ENCODE results near the gene CRISP2. TPM values are rescaled to one million over a fixed set of nuclear protein-coding genes. Genes with fewer than 3 reads are reported as not detected.

CRISP2 gene
- total and polyA plus RNA-seq, 2 experiments from 2014 or later = 0.63 to 1.2 TPM

DNA sequence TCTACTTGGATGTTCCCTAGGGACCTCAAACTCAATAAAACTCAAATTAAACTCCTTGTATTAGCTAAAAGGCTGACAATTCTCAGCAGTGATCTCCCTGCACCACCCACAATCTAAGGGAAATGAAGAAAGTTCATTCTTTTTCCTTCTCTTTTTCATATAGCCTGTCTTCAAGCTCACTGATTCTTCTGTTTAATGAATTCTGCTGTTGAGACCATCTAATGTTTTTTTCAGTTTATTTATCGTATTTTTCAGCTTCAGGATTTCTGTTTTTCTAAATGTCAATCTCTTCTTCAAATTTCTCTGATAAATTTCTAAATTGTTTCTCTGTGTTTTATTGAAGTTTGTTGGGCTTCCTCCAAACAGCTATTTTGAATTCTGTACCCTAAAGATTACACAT lies 19.8 kb downstream of the CRISP2 start:
- Histone ChIP-seq H2AFZ (no peak overlapping the region), H3K36me3 (ENCODE audit: insufficient read depth) (no peaks in the 10 kb centered on the region), H3K9me2 (ENCODE audit: insufficient read depth) (no peaks in the 10 kb centered on the region), H3K27me3 (ENCODE audit: insufficient read depth) (no peaks in the 10 kb centered on the region), H4K20me1 (replicated peaks; ENCODE audit: insufficient read depth) (no peaks in the 10 kb centered on the region), H3K4me1 (ENCODE audit: insufficient read depth) (no peaks in the 10 kb centered on the region), H3F3A (replicated peaks; ENCODE audit: low read depth) (no peaks in the 10 kb centered on the region), H3K79me2 (replicated peaks; ENCODE audit: insufficient read depth) (no peaks in the 10 kb centered on the region), H3K4me3 (no peak overlapping the region), H3K4me2 (no peak overlapping the region), H3K27ac (ENCODE audit: low read depth) (no peak overlapping the region)
- Mint-ChIP-seq H3K4me3 (no peak overlapping the region), H3K27me3 (ENCODE audit: insufficient read depth, low read depth, poor library complexity) (peaks cover 1% of the 10 kb centered on the region), H3K9me3 (peaks cover 5% of the 10 kb centered on the region; the same call in 1 of the 3 replicates), H3K27ac (no peak overlapping the region), H3K36me3 (ENCODE audit: low read depth) (peaks cover 5% of the 10 kb centered on the region; the same call in 1 of the 3 replicates), H3K4me1 (peaks cover 5% of the 10 kb centered on the region; the same call in 1 of the 3 replicates)
- DNase-seq (ENCODE audit: low spot score) (no peak), ATAC-seq (no peak)
- no peak for TF ChIP-seq CREB1 (CRISPR knock-in tag; IDR thresholded peaks at IDR 0.05; ENCODE audit: low read depth)
- no peak for TF ChIP-seq EZH2 (IDR thresholded peaks at IDR 0.05; ENCODE audit: low read depth, unreplicated experiment)
- TF ChIP-seq, protein P1, sequence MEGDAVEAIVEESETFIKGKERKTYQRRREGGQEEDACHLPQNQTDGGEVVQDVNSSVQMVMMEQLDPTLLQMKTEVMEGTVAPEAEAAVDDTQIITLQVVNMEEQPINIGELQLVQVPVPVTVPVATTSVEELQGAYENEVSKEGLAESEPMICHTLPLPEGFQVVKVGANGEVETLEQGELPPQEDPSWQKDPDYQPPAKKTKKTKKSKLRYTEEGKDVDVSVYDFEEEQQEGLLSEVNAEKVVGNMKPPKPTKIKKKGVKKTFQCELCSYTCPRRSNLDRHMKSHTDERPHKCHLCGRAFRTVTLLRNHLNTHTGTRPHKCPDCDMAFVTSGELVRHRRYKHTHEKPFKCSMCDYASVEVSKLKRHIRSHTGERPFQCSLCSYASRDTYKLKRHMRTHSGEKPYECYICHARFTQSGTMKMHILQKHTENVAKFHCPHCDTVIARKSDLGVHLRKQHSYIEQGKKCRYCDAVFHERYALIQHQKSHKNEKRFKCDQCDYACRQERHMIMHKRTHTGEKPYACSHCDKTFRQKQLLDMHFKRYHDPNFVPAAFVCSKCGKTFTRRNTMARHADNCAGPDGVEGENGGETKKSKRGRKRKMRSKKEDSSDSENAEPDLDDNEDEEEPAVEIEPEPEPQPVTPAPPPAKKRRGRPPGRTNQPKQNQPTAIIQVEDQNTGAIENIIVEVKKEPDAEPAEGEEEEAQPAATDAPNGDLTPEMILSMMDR (conservative IDR thresholded peaks at IDR 0.05; ENCODE audit: low read depth in 2 of 2) = no peak
- TF ChIP-seq NANOG (IDR thresholded peaks at IDR 0.05; ENCODE audit: borderline replicate concordance) = no peak
- no peak for TF ChIP-seq POLR2AphosphoS5 (IDR thresholded peaks at IDR 0.05; ENCODE audit: low read depth)
- no peak for TF ChIP-seq EZH2phosphoT487 (IDR thresholded peaks at IDR 0.05; ENCODE audit: unreplicated experiment)
- no peak for TF ChIP-seq ZNF114 (CRISPR knock-in tag; IDR thresholded peaks at IDR 0.05)
- TF ChIP-seq, protein P2, sequence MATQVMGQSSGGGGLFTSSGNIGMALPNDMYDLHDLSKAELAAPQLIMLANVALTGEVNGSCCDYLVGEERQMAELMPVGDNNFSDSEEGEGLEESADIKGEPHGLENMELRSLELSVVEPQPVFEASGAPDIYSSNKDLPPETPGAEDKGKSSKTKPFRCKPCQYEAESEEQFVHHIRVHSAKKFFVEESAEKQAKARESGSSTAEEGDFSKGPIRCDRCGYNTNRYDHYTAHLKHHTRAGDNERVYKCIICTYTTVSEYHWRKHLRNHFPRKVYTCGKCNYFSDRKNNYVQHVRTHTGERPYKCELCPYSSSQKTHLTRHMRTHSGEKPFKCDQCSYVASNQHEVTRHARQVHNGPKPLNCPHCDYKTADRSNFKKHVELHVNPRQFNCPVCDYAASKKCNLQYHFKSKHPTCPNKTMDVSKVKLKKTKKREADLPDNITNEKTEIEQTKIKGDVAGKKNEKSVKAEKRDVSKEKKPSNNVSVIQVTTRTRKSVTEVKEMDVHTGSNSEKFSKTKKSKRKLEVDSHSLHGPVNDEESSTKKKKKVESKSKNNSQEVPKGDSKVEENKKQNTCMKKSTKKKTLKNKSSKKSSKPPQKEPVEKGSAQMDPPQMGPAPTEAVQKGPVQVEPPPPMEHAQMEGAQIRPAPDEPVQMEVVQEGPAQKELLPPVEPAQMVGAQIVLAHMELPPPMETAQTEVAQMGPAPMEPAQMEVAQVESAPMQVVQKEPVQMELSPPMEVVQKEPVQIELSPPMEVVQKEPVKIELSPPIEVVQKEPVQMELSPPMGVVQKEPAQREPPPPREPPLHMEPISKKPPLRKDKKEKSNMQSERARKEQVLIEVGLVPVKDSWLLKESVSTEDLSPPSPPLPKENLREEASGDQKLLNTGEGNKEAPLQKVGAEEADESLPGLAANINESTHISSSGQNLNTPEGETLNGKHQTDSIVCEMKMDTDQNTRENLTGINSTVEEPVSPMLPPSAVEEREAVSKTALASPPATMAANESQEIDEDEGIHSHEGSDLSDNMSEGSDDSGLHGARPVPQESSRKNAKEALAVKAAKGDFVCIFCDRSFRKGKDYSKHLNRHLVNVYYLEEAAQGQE (IDR thresholded peaks at IDR 0.05; ENCODE audit: unreplicated experiment) = no peak
- no peak for TF ChIP-seq STAT1 (IDR thresholded peaks at IDR 0.05; ENCODE audit: unreplicated experiment)
- TF ChIP-seq ZNF331 (CRISPR knock-in tag; IDR thresholded peaks at IDR 0.05; ENCODE audit: low read depth) = no peak
- TF ChIP-seq, protein P3, sequence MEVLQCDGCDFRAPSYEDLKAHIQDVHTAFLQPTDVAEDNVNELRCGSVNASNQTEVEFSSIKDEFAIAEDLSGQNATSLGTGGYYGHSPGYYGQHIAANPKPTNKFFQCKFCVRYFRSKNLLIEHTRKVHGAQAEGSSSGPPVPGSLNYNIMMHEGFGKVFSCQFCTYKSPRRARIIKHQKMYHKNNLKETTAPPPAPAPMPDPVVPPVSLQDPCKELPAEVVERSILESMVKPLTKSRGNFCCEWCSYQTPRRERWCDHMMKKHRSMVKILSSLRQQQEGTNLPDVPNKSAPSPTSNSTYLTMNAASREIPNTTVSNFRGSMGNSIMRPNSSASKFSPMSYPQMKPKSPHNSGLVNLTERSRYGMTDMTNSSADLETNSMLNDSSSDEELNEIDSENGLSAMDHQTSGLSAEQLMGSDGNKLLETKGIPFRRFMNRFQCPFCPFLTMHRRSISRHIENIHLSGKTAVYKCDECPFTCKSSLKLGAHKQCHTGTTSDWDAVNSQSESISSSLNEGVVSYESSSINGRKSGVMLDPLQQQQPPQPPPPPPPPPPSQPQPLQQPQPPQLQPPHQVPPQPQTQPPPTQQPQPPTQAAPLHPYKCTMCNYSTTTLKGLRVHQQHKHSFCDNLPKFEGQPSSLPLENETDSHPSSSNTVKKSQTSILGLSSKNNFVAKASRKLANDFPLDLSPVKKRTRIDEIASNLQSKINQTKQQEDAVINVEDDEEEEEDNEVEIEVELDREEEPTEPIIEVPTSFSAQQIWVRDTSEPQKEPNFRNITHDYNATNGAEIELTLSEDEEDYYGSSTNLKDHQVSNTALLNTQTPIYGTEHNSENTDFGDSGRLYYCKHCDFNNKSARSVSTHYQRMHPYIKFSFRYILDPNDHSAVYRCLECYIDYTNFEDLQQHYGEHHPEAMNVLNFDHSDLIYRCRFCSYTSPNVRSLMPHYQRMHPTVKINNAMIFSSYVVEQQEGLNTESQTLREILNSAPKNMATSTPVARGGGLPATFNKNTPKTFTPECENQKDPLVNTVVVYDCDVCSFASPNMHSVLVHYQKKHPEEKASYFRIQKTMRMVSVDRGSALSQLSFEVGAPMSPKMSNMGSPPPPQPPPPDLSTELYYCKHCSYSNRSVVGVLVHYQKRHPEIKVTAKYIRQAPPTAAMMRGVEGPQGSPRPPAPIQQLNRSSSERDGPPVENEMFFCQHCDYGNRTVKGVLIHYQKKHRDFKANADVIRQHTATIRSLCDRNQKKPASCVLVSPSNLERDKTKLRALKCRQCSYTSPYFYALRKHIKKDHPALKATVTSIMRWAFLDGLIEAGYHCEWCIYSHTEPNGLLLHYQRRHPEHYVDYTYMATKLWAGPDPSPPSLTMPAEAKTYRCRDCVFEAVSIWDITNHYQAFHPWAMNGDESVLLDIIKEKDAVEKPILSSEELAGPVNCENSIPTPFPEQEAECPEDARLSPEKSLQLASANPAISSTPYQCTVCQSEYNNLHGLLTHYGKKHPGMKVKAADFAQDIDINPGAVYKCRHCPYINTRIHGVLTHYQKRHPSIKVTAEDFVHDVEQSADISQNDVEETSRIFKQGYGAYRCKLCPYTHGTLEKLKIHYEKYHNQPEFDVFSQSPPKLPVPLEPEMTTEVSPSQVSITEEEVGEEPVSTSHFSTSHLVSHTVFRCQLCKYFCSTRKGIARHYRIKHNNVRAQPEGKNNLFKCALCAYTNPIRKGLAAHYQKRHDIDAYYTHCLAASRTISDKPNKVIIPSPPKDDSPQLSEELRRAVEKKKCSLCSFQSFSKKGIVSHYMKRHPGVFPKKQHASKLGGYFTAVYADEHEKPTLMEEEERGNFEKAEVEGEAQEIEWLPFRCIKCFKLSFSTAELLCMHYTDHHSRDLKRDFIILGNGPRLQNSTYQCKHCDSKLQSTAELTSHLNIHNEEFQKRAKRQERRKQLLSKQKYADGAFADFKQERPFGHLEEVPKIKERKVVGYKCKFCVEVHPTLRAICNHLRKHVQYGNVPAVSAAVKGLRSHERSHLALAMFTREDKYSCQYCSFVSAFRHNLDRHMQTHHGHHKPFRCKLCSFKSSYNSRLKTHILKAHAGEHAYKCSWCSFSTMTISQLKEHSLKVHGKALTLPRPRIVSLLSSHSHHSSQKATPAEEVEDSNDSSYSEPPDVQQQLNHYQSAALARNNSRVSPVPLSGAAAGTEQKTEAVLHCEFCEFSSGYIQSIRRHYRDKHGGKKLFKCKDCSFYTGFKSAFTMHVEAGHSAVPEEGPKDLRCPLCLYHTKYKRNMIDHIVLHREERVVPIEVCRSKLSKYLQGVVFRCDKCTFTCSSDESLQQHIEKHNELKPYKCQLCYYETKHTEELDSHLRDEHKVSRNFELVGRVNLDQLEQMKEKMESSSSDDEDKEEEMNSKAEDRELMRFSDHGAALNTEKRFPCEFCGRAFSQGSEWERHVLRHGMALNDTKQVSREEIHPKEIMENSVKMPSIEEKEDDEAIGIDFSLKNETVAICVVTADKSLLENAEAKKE (CRISPR knock-in tag; IDR thresholded peaks at IDR 0.05) = no peak
- TF ChIP-seq JUNB (IDR thresholded peaks at IDR 0.05; ENCODE audit: unreplicated experiment) = no peak
- TF ChIP-seq, protein P4, sequence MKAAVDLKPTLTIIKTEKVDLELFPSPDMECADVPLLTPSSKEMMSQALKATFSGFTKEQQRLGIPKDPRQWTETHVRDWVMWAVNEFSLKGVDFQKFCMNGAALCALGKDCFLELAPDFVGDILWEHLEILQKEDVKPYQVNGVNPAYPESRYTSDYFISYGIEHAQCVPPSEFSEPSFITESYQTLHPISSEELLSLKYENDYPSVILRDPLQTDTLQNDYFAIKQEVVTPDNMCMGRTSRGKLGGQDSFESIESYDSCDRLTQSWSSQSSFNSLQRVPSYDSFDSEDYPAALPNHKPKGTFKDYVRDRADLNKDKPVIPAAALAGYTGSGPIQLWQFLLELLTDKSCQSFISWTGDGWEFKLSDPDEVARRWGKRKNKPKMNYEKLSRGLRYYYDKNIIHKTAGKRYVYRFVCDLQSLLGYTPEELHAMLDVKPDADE (IDR thresholded peaks at IDR 0.05) = no peak
